ENCODE results near the gene MAMDC2.

- no peak for TF ChIP-seq POLR2AphosphoS5 (IDR thresholded peaks at IDR 0.05; ENCODE audit: low read depth, low read length)
- no peak for TF ChIP-seq REST (IDR thresholded peaks at IDR 0.05; ENCODE audit: insufficient read depth in 1 of 2, low read depth in 2 of 2, low read length in 2 of 2)
- no peak for TF ChIP-seq FOXP2 (optimal IDR thresholded peaks at IDR 0.05; ENCODE audit: borderline replicate concordance, extremely low read depth, extremely low read length, insufficient read depth)
Measured at GRCh38 chr9:70262366-70262765, 218.7 kb downstream of the MAMDC2 start.

All from PFSK-1 (cell line).